GM12801 (cell line): Measurements from ENCODE around the gene ITGB1.

Source experiments
- TF ChIP-seq, protein P1 (sequence below): IDR thresholded peaks from one replicate; pipeline ENCODE4 v1.5.1; 2011; ENCODE audit warnings: control low read depth; ENCODE audit not compliant: insufficient read length; ENCODE audit errors: extremely low read depth

ITGB1 gene

DNA sequence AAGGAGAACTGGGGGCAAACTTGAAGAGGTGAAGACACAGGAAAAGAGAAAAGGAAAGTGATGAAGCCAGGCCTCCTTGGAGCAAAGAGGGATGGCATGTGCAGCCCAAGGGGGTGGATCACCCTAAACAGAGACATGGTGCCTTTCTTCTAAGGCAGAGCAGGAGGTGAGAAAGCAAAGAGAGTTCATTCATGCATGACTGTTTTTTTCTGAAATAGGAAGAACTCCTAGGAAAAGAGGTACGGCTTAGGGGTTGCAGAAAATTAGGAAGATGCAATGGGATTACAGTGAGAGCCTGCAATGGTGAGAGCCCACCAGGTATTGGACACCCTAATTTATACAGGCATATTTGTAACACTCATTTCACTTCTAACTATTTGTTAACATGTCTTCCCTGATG lies 15.9 kb downstream of the ITGB1 start:
- TF ChIP-seq, protein P1, sequence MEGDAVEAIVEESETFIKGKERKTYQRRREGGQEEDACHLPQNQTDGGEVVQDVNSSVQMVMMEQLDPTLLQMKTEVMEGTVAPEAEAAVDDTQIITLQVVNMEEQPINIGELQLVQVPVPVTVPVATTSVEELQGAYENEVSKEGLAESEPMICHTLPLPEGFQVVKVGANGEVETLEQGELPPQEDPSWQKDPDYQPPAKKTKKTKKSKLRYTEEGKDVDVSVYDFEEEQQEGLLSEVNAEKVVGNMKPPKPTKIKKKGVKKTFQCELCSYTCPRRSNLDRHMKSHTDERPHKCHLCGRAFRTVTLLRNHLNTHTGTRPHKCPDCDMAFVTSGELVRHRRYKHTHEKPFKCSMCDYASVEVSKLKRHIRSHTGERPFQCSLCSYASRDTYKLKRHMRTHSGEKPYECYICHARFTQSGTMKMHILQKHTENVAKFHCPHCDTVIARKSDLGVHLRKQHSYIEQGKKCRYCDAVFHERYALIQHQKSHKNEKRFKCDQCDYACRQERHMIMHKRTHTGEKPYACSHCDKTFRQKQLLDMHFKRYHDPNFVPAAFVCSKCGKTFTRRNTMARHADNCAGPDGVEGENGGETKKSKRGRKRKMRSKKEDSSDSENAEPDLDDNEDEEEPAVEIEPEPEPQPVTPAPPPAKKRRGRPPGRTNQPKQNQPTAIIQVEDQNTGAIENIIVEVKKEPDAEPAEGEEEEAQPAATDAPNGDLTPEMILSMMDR = no peak

DNA sequence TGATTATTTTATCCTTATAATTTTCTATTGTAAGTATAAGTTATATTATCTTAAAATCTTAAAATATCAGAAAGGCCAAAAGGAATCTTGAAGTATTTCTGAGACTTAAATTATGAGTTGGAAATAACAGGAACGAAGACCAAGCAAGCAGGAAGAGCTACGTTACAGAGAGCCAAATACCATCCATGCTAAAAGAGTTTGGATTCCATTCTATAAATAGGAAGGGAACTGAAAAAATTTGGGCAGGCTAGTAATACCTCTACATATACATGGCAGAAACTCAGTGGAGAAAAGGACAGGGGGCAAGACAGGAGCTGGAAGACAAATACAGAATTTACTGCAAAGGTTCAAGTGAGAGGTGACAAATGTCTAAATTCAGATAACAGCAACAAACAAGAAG lies 16.7 kb downstream of the ITGB1 start:
- TF ChIP-seq, protein P1 = no peak

DNA sequence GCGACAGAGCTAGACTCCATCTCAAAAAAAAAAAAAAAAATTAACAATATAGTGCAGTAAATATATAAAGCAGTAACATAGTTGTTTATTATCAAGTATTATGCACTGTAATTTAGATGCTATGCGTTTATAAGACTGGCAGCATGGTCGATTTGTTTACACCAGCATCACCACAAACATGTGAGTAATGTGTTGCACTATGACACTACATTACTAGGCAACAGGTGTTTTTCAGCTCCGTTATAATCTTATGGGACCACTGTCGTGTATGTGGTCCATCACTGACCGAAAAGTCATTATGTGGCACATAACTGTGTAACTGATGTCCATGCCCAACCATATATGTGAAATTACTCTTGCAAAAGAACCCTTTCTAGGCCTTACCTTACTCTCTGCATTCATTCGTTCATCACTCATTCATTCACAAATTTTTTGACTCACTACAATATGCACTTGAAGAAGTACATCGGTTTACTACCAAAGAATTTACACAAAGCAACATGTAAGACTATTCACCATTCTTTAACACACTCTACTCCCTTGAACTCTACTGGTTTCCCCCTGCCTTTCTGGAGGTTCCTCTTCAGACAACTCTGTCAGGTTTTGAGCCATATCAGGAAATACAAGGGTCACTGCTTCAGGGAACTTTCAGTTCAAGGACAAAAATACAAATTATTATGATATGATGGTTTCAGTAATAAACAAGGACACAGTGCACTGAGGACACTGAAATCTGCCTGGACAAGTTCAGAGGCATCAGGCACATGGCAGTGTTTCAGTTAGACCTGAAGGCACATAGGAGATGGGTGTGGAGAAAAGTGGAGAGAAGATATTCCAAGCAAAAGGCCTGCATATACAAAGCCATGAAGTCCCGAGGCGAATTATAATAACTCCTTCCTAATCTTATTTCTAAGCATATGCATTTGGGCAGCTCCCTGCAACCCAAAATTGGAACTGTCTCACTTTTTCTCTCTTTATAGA lies 17.4 kb downstream of the ITGB1 start:
- TF ChIP-seq, protein P1 = no peak

DNA sequence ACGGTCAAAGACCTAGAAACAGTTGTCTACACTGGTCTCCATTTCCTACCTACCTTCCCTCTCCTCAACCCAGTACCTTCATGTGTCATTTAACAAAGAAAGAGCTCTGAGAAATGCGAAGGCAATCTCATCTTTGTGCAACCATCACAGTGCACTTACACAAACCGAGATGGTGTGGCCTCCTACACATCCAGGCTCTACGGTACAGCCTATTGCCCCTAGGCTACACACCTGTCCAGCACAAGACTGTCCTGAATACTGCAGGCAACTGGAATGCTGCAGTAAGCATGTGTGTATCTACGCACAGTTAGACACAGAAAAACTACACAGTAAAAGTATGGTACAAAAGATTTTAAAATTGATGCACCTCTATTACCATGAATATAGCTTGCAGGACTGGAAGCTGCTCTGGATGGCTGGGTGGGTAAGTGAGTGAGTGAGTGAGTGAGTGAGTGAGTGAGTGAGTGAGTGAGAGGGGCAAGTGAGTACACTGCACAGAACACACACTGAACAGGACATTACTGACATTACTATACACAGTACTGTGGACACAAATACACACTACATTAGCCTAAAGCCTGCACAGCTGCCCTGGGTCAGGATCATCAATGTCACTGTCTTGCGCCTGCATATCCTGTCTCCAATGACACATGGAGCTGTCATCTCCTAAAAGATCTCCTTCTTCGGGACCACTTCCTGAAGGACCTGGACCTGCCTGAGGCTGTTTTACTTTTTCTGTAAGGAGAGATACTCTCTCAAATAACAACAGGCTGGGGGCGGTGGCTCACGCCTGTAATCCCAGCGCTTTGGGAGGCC lies 18.5 kb downstream of the ITGB1 start:
- TF ChIP-seq, protein P1 = no peak

DNA sequence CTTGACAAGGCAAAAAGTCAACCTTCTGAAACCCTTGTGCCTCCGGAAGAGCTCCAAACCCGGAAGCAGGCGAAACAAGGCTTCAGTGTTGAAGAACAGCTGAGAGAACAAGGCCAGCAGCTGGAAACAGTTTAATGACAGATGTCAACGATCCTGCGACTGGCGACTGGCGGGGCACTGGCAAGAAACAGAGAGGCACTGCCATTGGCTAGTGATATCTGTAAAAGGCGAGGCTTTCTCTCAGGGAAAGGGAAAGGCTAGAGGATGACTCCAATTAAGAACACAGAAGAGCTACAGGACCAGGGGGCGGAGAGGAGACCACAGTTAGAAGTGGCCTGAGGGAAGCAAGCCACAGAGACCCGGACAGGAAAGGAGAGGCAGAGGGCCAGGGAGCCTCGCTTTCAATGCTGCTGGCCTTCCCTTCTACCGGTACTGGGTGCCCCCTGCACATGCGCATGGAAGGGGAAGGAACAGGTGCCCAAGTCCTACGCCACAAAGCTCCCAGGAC lies 19.4 kb downstream of the ITGB1 start:
- TF ChIP-seq, protein P1 = no peak

DNA sequence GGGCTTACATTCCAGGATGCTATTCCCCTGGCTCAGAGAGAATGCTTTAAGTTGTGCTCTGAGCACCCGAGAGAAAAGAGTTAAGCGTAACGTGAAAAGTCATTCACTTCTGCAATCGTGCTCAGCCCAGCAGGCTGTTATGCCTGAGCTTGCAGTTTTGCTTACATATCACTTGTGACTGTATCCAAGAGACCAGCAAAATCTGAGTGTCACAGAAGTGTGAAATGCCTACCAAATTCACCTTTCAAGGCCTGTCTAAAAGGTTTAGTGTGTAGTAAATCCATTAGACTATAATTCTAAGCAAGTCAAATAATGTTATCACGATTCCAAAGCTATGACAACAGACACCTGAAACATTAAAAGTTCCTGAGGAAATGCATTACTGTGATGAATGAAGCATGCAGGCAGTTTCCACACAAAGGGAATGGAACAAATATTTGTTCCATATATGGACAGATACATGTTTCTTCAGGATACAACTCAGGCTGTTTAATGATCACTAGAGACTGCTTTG lies 20.1 kb downstream of the ITGB1 start:
- TF ChIP-seq, protein P1 = no peak

DNA sequence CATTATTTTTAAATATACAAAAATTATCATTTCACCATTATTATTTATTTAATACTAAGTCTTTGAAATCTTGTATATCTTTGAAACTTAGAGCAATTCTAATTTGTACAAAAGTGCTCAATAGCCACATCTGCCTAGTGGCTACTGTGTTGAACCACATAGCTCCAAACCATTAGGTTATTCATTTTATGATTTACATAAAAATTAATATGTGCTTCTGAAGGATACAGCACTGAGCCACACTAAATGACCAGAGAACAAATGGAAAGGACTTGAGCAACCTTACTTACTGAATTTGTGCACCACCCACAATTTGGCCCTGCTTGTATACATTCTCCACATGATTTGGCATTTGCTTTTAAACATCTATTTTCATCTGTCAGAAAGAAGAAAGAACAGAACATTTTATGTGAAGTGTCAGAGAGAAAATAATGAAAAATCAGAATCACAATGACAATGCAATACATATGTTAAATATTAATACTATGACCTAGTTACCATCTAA lies 25.8 kb downstream of the ITGB1 start:
- TF ChIP-seq, protein P1 = no peak
